CD4-positive, CD25-positive, alpha-beta regulatory T cell (primary cell): ENCODE results near the gene TMEM214. TPM values are rescaled to one million over a fixed set of nuclear protein-coding genes. Genes with fewer than 3 reads are reported as not detected.

Experiments
- ATAC-seq, 2 donors: fragments of 150-1000 bp; cut with Tn5 transposase; one replicate each; pipeline ENCODE4 v1.10.0; 2021; ENCODE audit warnings: low read depth in 2 of 2, moderate number of reproducible peaks in 2 of 2, moderate library complexity in 1 of 2
- DNase-seq, 3 donors: peaks; one replicate each; pipeline versions ENCODE4 v3.0.0 to v3.0.0-alpha.2; 2012 to 2022; ENCODE audit warnings: mixed read lengths in 1 of 3
- H3K27ac ChIP-seq: one replicate; pipeline ENCODE4 v1.7.0; 2013; ENCODE audit warnings: mild to moderate bottlenecking, low read length; ENCODE audit not compliant: insufficient read depth, poor library complexity, severe bottlenecking
- H3K27me3 ChIP-seq: one replicate; pipeline ENCODE4 v1.7.0; 2013; ENCODE audit warnings: low read length; ENCODE audit not compliant: control insufficient read depth, insufficient read depth
- H3K36me3 ChIP-seq: one replicate; pipeline ENCODE4 v1.7.0; 2013; ENCODE audit warnings: mild to moderate bottlenecking, low read length, moderate library complexity; ENCODE audit not compliant: control insufficient read depth, insufficient read depth
- H3K4me1 ChIP-seq: 2 replicates; pipeline ENCODE4 v1.7.0; 2013; ENCODE audit warnings: mild to moderate bottlenecking, low read length; ENCODE audit not compliant: insufficient read depth, control insufficient read depth, poor library complexity, severe bottlenecking
- H3K4me3 ChIP-seq: one replicate; pipeline ENCODE4 v1.7.0; 2013; ENCODE audit warnings: low read depth, mild to moderate bottlenecking, low read length, moderate library complexity
- H3K9me3 ChIP-seq, 2 experiments: 1 replicate in 1 of 2; 2 replicates in 1 of 2; pipeline ENCODE4 v1.7.0; 2013; ENCODE audit warnings: low read length in 2 of 2, mild to moderate bottlenecking in 1 of 2, moderate library complexity in 1 of 2; ENCODE audit not compliant: control insufficient read depth in 2 of 2
- H3K27ac Mint-ChIP-seq, 3 donors: one replicate each; pipeline ENCODE4 v1.8.0; 2020 to 2022; ENCODE audit warnings: mild to moderate bottlenecking in 3 of 3, mixed read lengths in 3 of 3, moderate library complexity in 2 of 3
- H3K27me3 Mint-ChIP-seq: one replicate; pipeline ENCODE4 v1.8.0; 2022; ENCODE audit warnings: mild to moderate bottlenecking, mixed read lengths
- H3K36me3 Mint-ChIP-seq: one replicate; pipeline ENCODE4 v1.8.0; 2020; ENCODE audit warnings: mixed read lengths
- H3K4me1 Mint-ChIP-seq, 4 donors: one replicate each; pipeline ENCODE4 v1.8.0; 2020 to 2022; ENCODE audit warnings: mixed read lengths in 4 of 4, mild to moderate bottlenecking in 1 of 4
- H3K4me3 Mint-ChIP-seq, 4 donors: one replicate each; pipeline ENCODE4 v1.8.0; 2020 to 2022; ENCODE audit warnings: mild to moderate bottlenecking in 4 of 4, mixed read lengths in 4 of 4, moderate library complexity in 3 of 4
- H3K9me3 Mint-ChIP-seq, 7 donors: one replicate each; pipeline ENCODE4 v1.8.0; 2020 to 2022; ENCODE audit warnings: mixed read lengths in 7 of 7, mild to moderate bottlenecking in 3 of 7, moderate library complexity in 2 of 7
- polyA plus RNA-seq, 4 donors: library from polyadenylated mRNA; unstranded; fragments of 300-500 nt; fragmentation: Illumina TruSeq; gene quantifications; one replicate each; pipeline ENCODE4 v1.2.3, GENCODE V29; 2021
- total RNA-seq: library from RNA; stranded (reverse); gene quantifications from one replicate; pipeline ENCODE4 v1.2.3, GENCODE V29; 2022

Gene TMEM214
- total and polyA plus RNA-seq, 5 donors from 2014 or later: 17.6 to 43.3 (median 20.3) TPM

GRCh38 chr2:27003857-27004256 is 28.9 kb upstream of the TMEM214 start:
- H3K4me3 Mint-ChIP-seq: no peak overlapping the region
- no peak overlapping the region for H3K27ac Mint-ChIP-seq
- no peaks in the 10 kb centered on the region for H3K36me3 Mint-ChIP-seq
- no peaks in the 10 kb centered on the region for H3K4me1 ChIP-seq
- ATAC-seq: no peak
- no peaks in the 10 kb centered on the region for H3K9me3 Mint-ChIP-seq
- no peaks in the 10 kb centered on the region for H3K36me3 ChIP-seq
- DNase-seq: no peak
- no peaks in the 10 kb centered on the region for H3K4me1 Mint-ChIP-seq
- no peaks in the 10 kb centered on the region for H3K9me3 ChIP-seq
- no peak overlapping the region for H3K27ac ChIP-seq
- no peak overlapping the region for H3K4me3 ChIP-seq
- peaks cover 19% of the 10 kb centered on the region for H3K27me3 Mint-ChIP-seq
- peaks cover 4% of the 10 kb centered on the region for H3K27me3 ChIP-seq

GRCh38 chr2:27006602-27007415 is 26.0 kb upstream of the TMEM214 start:
- no peaks in the 10 kb centered on the region for H3K9me3 Mint-ChIP-seq
- Histone ChIP-seq H3K27ac (no peak overlapping the region), H3K4me1 (no peaks in the 10 kb centered on the region), H3K9me3 (no peaks in the 10 kb centered on the region), H3K4me3 (no peak overlapping the region), H3K36me3 (no peaks in the 10 kb centered on the region), H3K27me3 (peaks cover 4% of the 10 kb centered on the region)
- H3K27ac Mint-ChIP-seq: no peak overlapping the region
- DNase-seq (no peak), ATAC-seq (no peak)
- H3K4me3 Mint-ChIP-seq: no peak overlapping the region
- peaks cover 5% of the 10 kb centered on the region for H3K36me3 Mint-ChIP-seq
- H3K27me3 Mint-ChIP-seq: peaks cover 12% of the 10 kb centered on the region
- peaks cover 0 to 5% (median under 1%) of the 10 kb centered on the region in 4 donors for H3K4me1 Mint-ChIP-seq

- no peaks in the 10 kb centered on the region for H3K9me3 ChIP-seq
- H3K9me3 Mint-ChIP-seq: no peaks in the 10 kb centered on the region
- H3K4me1 ChIP-seq: no peaks in the 10 kb centered on the region
- H3K4me1 Mint-ChIP-seq: peaks cover 0 to 5% (median under 1%) of the 10 kb centered on the region in 4 donors
- no peak overlapping the region for H3K27ac ChIP-seq
- ATAC-seq: no peak
- H3K4me3 ChIP-seq: no peak overlapping the region
- no peak overlapping the region for H3K27ac Mint-ChIP-seq
- peaks cover 5% of the 10 kb centered on the region for H3K36me3 Mint-ChIP-seq
- no peaks in the 10 kb centered on the region for H3K36me3 ChIP-seq
- H3K4me3 Mint-ChIP-seq: no peak overlapping the region
- peaks cover 8% of the 10 kb centered on the region for H3K27me3 Mint-ChIP-seq
- peaks cover 4% of the 10 kb centered on the region for H3K27me3 ChIP-seq
- DNase-seq: no peak
These were observed 25.1 kb upstream of the TMEM214 start for GRCh38 chr2:27007416-27008374.

- Mint-ChIP-seq H3K4me1 (peaks cover 0 to 5% (median under 1%) of the 10 kb centered on the region in 4 donors), H3K36me3 (peaks cover 5% of the 10 kb centered on the region), H3K9me3 (no peaks in the 10 kb centered on the region), H3K27me3 (peaks cover 8% of the 10 kb centered on the region), H3K27ac (no peak overlapping the region), H3K4me3 (no peak overlapping the region)
- DNase-seq (no peak), ATAC-seq (no peak)
- H3K36me3 ChIP-seq: no peaks in the 10 kb centered on the region
- H3K4me3 ChIP-seq: no peak overlapping the region
- H3K9me3 ChIP-seq: no peaks in the 10 kb centered on the region
- H3K27me3 ChIP-seq: peaks cover 3% of the 10 kb centered on the region
- no peaks in the 10 kb centered on the region for H3K4me1 ChIP-seq
- H3K27ac ChIP-seq: no peak overlapping the region
These were observed 24.1 kb upstream of the TMEM214 start for GRCh38 chr2:27008678-27009077.

GRCh38 chr2:27009083-27009482 is 23.7 kb upstream of the TMEM214 start:
- Mint-ChIP-seq H3K9me3 (no peaks in the 10 kb centered on the region), H3K4me3 (no peak overlapping the region), H3K36me3 (peaks cover 5% of the 10 kb centered on the region), H3K4me1 (peaks cover 0 to 5% (median under 1%) of the 10 kb centered on the region in 4 donors), H3K27ac (no peak overlapping the region), H3K27me3 (peaks cover 4% of the 10 kb centered on the region)
- peaks cover 3% of the 10 kb centered on the region for H3K27me3 ChIP-seq
- no peaks in the 10 kb centered on the region for H3K4me1 ChIP-seq
- no peaks in the 10 kb centered on the region for H3K9me3 ChIP-seq
- DNase-seq (no peak), ATAC-seq (no peak)
- H3K4me3 ChIP-seq: no peak overlapping the region
- no peak overlapping the region for H3K27ac ChIP-seq
- H3K36me3 ChIP-seq: no peaks in the 10 kb centered on the region

GRCh38 chr2:27009716-27010115 is 23.0 kb upstream of the TMEM214 start:
- no peak overlapping the region for H3K4me3 Mint-ChIP-seq
- peaks cover 0 to 5% (median under 1%) of the 10 kb centered on the region in 4 donors for H3K4me1 Mint-ChIP-seq
- no peak overlapping the region for H3K27ac Mint-ChIP-seq

GRCh38 chr2:27010139-27010538 is 22.6 kb upstream of the TMEM214 start:
- Mint-ChIP-seq H3K27ac (no peak overlapping the region), H3K9me3 (no peaks in the 10 kb centered on the region), H3K4me1 (peaks cover 0 to 5% (median under 1%) of the 10 kb centered on the region in 4 donors), H3K27me3 (no peaks in the 10 kb centered on the region), H3K4me3 (no peak overlapping the region), H3K36me3 (peaks cover 5% of the 10 kb centered on the region)
- H3K27ac ChIP-seq: no peak overlapping the region
- H3K36me3 ChIP-seq: no peaks in the 10 kb centered on the region
- H3K4me1 ChIP-seq: no peaks in the 10 kb centered on the region
- no peak for DNase-seq
- no peak for ATAC-seq
- peaks cover 3% of the 10 kb centered on the region for H3K27me3 ChIP-seq
- no peak overlapping the region for H3K4me3 ChIP-seq
- no peaks in the 10 kb centered on the region for H3K9me3 ChIP-seq

More at GRCh38 chr2:27009716-27010115, 23.0 kb upstream of the TMEM214 start:
- no peaks in the 10 kb centered on the region for H3K36me3 ChIP-seq
- no peak overlapping the region for H3K4me3 ChIP-seq
- H3K9me3 Mint-ChIP-seq: no peaks in the 10 kb centered on the region
- peaks cover 3% of the 10 kb centered on the region for H3K27me3 ChIP-seq
- ATAC-seq: no peak
- no peaks in the 10 kb centered on the region for H3K4me1 ChIP-seq
- no peaks in the 10 kb centered on the region for H3K9me3 ChIP-seq
- no peaks in the 10 kb centered on the region for H3K27me3 Mint-ChIP-seq
- H3K27ac ChIP-seq: no peak overlapping the region
- DNase-seq: no peak
- peaks cover 5% of the 10 kb centered on the region for H3K36me3 Mint-ChIP-seq
